Prostate gland (tissue), 2 donors: ENCODE measurements around the gene IL16.

Experiments used
- CTCF ChIP-seq, 4 experiments: fragments of 200-600 bp in 2 of 4; fragments of 450-650 bp in 2 of 4; sonication (generic) in 2 of 4; IDR thresholded peaks; 1 replicate in 3 of 4; 2 replicates in 1 of 4; pipeline ENCODE4 v1.5.1; 2016 to 2019; ENCODE audit warnings: antibody characterized with exemption in 4 of 4, mild to moderate bottlenecking in 2 of 4, moderate library complexity in 2 of 4
- POLR2A ChIP-seq: fragments of 450-650 bp; IDR thresholded peaks from one replicate; pipeline ENCODE4 v1.6.1; 2016; ENCODE audit warnings: antibody characterized with exemption, mild to moderate bottlenecking
- POLR2AphosphoS5 ChIP-seq: sonication (generic); formaldehyde crosslinking; IDR thresholded peaks from one replicate; pipeline ENCODE4 v1.6.1; 2017; ENCODE audit warnings: antibody characterized with exemption

GRCh38 chr15:81343371-81343770 lies 146.7 kb downstream of the IL16 start:
- TF ChIP-seq POLR2AphosphoS5 (no peak), CTCF (IDR thresholded peaks at IDR 0.05) (no peak), POLR2A (no peak)
